ENCODE data around the gene SPINK5.

SPINK5 gene

GRCh38 chr5:148179234-148179824, 115.5 kb downstream of the SPINK5 start:
- peak; percentile 45 for DNase-seq

GRCh38 chr5:148186248-148187003, 122.6 kb downstream of the SPINK5 start:
- DNase-seq, result peak; percentile 2
